Mesothelial cell of epicardium (in vitro differentiated cells): ENCODE measurements around the gene GLT1D1. TPM values are rescaled to one million over a fixed set of nuclear protein-coding genes. Genes with fewer than 3 reads are reported as not detected.

Source experiments
- DNase-seq, 2 experiments: peaks; one replicate each; pipeline ENCODE4 v3.0.0; 2021; ENCODE audit warnings: low spot score in 2 of 2; ENCODE audit not compliant: unreplicated experiment in 2 of 2
- H3K27ac Mint-ChIP-seq: 2 replicates; pipeline ENCODE4 v1.8.0; 2021; ENCODE audit warnings: mixed read lengths
- H3K27me3 Mint-ChIP-seq: 2 replicates; pipeline ENCODE4 v1.8.0; 2021; ENCODE audit warnings: low read depth, mixed read lengths
- H3K36me3 Mint-ChIP-seq: 2 replicates; pipeline ENCODE4 v1.8.0; 2021; ENCODE audit warnings: mixed read lengths
- H3K4me1 Mint-ChIP-seq: 2 replicates; pipeline ENCODE4 v1.8.0; 2021; ENCODE audit warnings: mixed read lengths
- H3K4me3 Mint-ChIP-seq: 2 replicates; pipeline ENCODE4 v1.8.0; 2021; ENCODE audit warnings: mild to moderate bottlenecking, moderate library complexity, mixed read lengths
- H3K9me3 Mint-ChIP-seq: 2 replicates; pipeline ENCODE4 v1.8.0; 2021; ENCODE audit warnings: mixed read lengths
- total RNA-seq: library from RNA; stranded (reverse); gene quantifications from 3 replicates; pipeline ENCODE4 v1.2.1, GENCODE V29; 2021
- TF ChIP-seq, protein P1 (sequence below): fragments of 200-600 bp; sonication (generic); IDR thresholded peaks from one replicate; pipeline ENCODE4 v1.5.0; 2021; ENCODE audit warnings: antibody characterized with exemption; ENCODE audit not compliant: unreplicated experiment

GLT1D1 gene
- total RNA-seq, 1 donor from 2014 or later = 1.3 TPM

DNA sequence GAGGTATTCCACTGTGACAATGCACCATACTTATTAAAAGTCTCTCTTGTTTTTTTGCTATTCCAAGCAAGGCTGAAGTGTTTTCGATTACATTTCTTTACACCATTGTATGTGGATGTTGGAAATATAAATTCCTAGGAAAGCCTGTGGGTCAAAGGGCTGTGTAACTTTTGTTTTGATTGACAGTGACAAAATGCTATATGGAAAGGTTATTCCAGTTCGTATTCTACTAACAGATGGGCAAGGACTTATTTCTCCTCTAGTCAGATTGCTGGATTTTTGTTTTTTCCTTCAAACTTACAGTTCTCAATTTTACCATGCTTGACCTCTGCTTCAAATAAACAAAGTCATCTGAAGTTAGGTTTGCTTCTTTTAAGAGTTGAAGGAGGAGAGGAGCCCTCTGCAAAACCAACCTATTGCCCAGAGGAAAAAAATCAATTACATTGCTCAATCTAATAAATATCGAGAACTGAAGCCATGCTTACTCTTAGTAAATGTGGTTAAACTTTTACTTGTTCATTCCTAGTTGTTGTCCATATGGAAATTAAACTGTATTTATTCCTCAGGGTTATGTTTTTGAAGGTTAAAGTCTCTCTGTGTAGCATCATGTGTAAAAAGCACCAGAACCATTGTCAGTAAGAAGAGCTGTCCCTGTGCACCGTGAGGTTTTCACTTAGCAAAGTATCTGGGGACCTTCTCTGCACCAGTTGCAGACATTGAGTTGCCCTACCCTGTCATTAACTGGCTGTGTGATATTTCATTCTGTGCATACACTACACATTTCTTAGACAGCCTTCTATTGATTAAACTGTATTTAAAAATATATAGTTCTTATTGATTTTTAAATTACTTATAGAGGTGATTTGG, 26.9 kb downstream of the GLT1D1 start:
- DNase-seq = no peak
- Mint-ChIP-seq H3K9me3 (peaks cover 23% of the 10 kb centered on the region), H3K27me3 (no peaks in the 10 kb centered on the region), H3K27ac (no peak overlapping the region), H3K4me3 (no peak overlapping the region), H3K36me3 (peaks cover 4% of the 10 kb centered on the region), H3K4me1 (no peaks in the 10 kb centered on the region)
- TF ChIP-seq, protein P1, sequence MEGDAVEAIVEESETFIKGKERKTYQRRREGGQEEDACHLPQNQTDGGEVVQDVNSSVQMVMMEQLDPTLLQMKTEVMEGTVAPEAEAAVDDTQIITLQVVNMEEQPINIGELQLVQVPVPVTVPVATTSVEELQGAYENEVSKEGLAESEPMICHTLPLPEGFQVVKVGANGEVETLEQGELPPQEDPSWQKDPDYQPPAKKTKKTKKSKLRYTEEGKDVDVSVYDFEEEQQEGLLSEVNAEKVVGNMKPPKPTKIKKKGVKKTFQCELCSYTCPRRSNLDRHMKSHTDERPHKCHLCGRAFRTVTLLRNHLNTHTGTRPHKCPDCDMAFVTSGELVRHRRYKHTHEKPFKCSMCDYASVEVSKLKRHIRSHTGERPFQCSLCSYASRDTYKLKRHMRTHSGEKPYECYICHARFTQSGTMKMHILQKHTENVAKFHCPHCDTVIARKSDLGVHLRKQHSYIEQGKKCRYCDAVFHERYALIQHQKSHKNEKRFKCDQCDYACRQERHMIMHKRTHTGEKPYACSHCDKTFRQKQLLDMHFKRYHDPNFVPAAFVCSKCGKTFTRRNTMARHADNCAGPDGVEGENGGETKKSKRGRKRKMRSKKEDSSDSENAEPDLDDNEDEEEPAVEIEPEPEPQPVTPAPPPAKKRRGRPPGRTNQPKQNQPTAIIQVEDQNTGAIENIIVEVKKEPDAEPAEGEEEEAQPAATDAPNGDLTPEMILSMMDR = no peak

DNA sequence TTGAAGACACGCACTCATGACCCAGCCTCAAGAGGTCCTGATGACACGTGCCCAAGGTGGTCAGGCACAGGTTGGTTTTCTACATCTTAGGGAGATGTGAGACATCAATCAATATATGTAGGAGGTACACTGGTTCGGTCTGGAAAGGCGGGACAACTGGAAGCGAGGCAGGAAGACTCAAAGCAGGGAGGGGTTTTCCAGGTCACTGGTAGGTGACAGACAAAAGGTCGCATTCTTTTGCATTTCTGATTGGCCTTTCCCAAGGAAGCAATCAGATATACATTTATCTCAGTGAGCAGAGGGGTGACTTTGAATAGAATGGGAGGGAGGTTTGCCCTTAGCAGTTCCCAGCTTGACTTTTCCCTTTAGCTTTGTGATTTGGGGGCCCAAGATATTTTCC, 38.6 kb downstream of the GLT1D1 start:
- Mint-ChIP-seq H3K27me3 (no peaks in the 10 kb centered on the region), H3K4me3 (no peak overlapping the region), H3K27ac (no peak overlapping the region), H3K9me3 (no peaks in the 10 kb centered on the region), H3K36me3 (no peaks in the 10 kb centered on the region), H3K4me1 (no peaks in the 10 kb centered on the region)
- no peak for DNase-seq
- TF ChIP-seq, protein P1 = no peak

DNA sequence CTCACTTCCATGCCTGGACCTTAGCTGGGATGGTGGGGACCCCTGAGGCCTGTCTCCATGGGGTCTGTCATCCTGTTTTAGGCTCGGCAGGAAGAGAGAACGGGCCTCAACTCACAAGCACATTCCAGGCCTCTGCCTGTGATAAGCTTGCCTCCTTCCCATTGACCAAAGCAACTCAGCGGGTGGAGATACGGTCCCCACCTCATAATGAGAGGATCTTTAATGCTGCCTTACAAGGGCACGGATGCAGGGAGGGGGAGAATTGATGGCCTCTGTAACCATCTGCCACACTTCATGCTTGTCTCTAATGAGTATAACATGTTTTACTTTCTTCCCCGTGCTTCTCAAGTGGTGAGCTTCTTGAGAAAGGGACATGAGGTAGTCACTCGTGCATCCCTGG, 50.0 kb downstream of the GLT1D1 start:
- TF ChIP-seq, protein P1 = no peak
- no peak overlapping the region for H3K27ac Mint-ChIP-seq

DNA sequence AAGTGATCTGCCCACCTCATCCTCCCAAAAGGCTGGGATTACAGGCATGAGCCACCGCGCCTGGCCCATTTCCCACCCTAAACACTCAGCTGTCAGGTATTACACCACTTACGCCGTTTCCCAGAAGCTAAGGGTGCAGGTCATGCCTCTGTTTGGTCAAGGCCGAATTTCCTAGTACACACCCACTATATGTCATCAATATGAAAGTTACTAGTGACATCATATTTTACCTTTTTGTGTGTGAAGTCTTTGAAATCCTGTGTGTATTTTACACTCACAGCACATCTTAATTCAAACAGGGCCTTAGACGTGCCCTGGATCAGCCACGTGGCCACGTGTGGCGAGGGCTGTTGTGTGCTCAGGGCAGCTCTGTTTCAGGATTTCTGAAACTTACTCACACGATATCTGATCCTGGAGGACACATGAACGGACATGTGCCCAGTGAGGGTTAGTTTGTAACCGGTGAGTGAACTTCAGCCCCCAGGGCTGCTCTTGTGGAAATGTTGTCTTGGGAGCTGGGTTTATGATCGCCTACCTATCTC, 51.8 kb downstream of the GLT1D1 start:
- H3K9me3 Mint-ChIP-seq = no peaks in the 10 kb centered on the region
- TF ChIP-seq, protein P1 = no peak
- no peaks in the 10 kb centered on the region for H3K27me3 Mint-ChIP-seq
- no peak for DNase-seq
- no peak overlapping the region for H3K4me3 Mint-ChIP-seq
- no peak overlapping the region for H3K27ac Mint-ChIP-seq
- H3K36me3 Mint-ChIP-seq = no peaks in the 10 kb centered on the region
- H3K4me1 Mint-ChIP-seq = no peaks in the 10 kb centered on the region

More for the DNA sequence above, 50.0 kb downstream of the GLT1D1 start:
- H3K27me3 Mint-ChIP-seq = no peaks in the 10 kb centered on the region
- H3K4me3 Mint-ChIP-seq = no peak overlapping the region
- no peaks in the 10 kb centered on the region for H3K9me3 Mint-ChIP-seq
- no peaks in the 10 kb centered on the region for H3K36me3 Mint-ChIP-seq
- no peaks in the 10 kb centered on the region for H3K4me1 Mint-ChIP-seq
- no peak for DNase-seq

DNA sequence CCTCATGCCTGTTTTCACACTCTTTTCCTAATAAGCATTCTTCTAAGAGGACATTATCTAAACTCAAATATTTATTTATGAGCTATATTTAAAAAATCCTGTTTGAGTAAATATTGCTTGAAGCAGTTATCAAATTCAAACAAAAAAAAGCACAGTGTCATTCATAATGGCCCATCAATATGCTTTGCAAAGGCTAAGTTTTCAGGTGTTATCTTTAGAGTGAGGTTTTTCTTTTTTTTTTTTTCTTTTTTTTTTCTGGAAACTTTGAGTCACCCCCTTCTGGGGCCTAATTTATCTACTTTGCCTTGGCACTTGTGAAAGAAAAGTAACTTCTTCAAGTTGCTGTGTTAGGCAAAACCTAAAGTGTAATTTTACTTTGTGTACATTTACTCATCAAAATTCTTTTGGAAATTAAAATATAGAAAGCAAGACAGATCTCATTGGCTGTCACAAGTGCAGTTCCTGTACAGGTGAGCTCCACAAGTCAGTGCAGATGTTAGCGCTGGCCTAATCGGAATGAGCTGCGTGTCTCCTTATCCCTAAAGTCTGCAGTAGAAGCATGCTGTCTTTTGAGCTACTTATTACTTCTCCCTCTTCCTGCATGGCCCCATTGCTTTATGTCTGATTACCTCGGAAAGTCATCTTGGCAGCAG, 53.3 kb downstream of the GLT1D1 start:
- TF ChIP-seq, protein P1 = no peak
- Mint-ChIP-seq H3K4me3 (no peak overlapping the region), H3K27ac (no peak overlapping the region), H3K4me1 (no peaks in the 10 kb centered on the region), H3K9me3 (no peaks in the 10 kb centered on the region), H3K27me3 (peaks cover 1% of the 10 kb centered on the region), H3K36me3 (no peaks in the 10 kb centered on the region)
- no peak for DNase-seq
